ENCODE results near the gene CIAO2B.

Gene CIAO2B

GRCh38 chr16:66960270-66960669 is 26.1 kb upstream of the CIAO2B start:
- no peak for TF ChIP-seq CREB5 (CRISPR knock-in tag; IDR thresholded peaks at IDR 0.05; ENCODE audit: low read depth)
- no peak for TF ChIP-seq TOX (CRISPR knock-in tag; IDR thresholded peaks at IDR 0.05; ENCODE audit: borderline replicate concordance)
- TF ChIP-seq BACH2 (CRISPR knock-in tag; IDR thresholded peaks at IDR 0.05; ENCODE audit: borderline replicate concordance) = no peak
- TF ChIP-seq, protein P1, sequence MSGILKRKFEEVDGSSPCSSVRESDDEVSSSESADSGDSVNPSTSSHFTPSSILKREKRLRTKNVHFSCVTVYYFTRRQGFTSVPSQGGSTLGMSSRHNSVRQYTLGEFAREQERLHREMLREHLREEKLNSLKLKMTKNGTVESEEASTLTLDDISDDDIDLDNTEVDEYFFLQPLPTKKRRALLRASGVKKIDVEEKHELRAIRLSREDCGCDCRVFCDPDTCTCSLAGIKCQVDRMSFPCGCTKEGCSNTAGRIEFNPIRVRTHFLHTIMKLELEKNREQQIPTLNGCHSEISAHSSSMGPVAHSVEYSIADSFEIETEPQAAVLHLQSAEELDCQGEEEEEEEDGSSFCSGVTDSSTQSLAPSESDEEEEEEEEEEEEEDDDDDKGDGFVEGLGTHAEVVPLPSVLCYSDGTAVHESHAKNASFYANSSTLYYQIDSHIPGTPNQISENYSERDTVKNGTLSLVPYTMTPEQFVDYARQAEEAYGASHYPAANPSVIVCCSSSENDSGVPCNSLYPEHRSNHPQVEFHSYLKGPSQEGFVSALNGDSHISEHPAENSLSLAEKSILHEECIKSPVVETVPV (CRISPR knock-in tag; IDR thresholded peaks at IDR 0.05) = no peak
- no peak for ATAC-seq

- TF ChIP-seq ESRRG (CRISPR knock-in tag; IDR thresholded peaks at IDR 0.05) = no peak
- TF ChIP-seq, protein P2, sequence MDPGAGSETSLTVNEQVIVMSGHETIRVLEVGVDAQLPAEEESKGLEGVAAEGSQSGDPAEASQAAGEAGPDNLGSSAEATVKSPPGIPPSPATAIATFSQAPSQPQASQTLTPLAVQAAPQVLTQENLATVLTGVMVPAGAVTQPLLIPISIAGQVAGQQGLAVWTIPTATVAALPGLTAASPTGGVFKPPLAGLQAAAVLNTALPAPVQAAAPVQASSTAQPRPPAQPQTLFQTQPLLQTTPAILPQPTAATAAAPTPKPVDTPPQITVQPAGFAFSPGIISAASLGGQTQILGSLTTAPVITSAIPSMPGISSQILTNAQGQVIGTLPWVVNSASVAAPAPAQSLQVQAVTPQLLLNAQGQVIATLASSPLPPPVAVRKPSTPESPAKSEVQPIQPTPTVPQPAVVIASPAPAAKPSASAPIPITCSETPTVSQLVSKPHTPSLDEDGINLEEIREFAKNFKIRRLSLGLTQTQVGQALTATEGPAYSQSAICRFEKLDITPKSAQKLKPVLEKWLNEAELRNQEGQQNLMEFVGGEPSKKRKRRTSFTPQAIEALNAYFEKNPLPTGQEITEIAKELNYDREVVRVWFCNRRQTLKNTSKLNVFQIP (CRISPR knock-in tag; IDR thresholded peaks at IDR 0.05; ENCODE audit: borderline replicate concordance, low read depth) = no peak
- TF ChIP-seq CSDC2 (CRISPR knock-in tag; IDR thresholded peaks at IDR 0.05) = no peak
- no peak for TF ChIP-seq ISL1 (CRISPR knock-in tag; IDR thresholded peaks at IDR 0.05)
- no peak for TF ChIP-seq CREB5 (CRISPR knock-in tag; IDR thresholded peaks at IDR 0.05; ENCODE audit: low read depth)
- no peak for TF ChIP-seq PATZ1 (CRISPR knock-in tag; IDR thresholded peaks at IDR 0.05; ENCODE audit: borderline replicate concordance)
- no peak for TF ChIP-seq SNAI2 (CRISPR knock-in tag; IDR thresholded peaks at IDR 0.05)
- TF ChIP-seq ZNF565 (CRISPR knock-in tag; conservative IDR thresholded peaks at IDR 0.05; ENCODE audit: low read depth) = no peak
- no peak for TF ChIP-seq OSR1 (CRISPR knock-in tag; IDR thresholded peaks at IDR 0.05)
- TF ChIP-seq, protein P1 (CRISPR knock-in tag; IDR thresholded peaks at IDR 0.05) = no peak
- no peak for TF ChIP-seq ZNF70 (CRISPR knock-in tag; IDR thresholded peaks at IDR 0.05)
- TF ChIP-seq TOX (CRISPR knock-in tag; IDR thresholded peaks at IDR 0.05; ENCODE audit: borderline replicate concordance) = no peak
- TF ChIP-seq ARNTL (CRISPR knock-in tag; IDR thresholded peaks at IDR 0.05; ENCODE audit: borderline replicate concordance, low read depth) = no peak
- no peak for TF ChIP-seq TSHZ2 (CRISPR knock-in tag; IDR thresholded peaks at IDR 0.05)
- TF ChIP-seq ZC3H10 (CRISPR knock-in tag; IDR thresholded peaks at IDR 0.05) = no peak
- ATAC-seq = no peak
Observed at GRCh38 chr16:66959704-66960161, 25.5 kb upstream of the CIAO2B start.
